HG02840 (cell line): ENCODE measurements around the gene ECEL1.

ENCODE experiments used
- ATAC-seq: cut with Tn5 transposase; IDR thresholded peaks from one replicate; pipeline ENCODE4 v1.9.1; 2021; ENCODE audit warnings: mild to moderate bottlenecking, moderate library complexity, moderate number of reproducible peaks; ENCODE audit not compliant: unreplicated experiment, low FRiP score

ECEL1 gene

DNA sequence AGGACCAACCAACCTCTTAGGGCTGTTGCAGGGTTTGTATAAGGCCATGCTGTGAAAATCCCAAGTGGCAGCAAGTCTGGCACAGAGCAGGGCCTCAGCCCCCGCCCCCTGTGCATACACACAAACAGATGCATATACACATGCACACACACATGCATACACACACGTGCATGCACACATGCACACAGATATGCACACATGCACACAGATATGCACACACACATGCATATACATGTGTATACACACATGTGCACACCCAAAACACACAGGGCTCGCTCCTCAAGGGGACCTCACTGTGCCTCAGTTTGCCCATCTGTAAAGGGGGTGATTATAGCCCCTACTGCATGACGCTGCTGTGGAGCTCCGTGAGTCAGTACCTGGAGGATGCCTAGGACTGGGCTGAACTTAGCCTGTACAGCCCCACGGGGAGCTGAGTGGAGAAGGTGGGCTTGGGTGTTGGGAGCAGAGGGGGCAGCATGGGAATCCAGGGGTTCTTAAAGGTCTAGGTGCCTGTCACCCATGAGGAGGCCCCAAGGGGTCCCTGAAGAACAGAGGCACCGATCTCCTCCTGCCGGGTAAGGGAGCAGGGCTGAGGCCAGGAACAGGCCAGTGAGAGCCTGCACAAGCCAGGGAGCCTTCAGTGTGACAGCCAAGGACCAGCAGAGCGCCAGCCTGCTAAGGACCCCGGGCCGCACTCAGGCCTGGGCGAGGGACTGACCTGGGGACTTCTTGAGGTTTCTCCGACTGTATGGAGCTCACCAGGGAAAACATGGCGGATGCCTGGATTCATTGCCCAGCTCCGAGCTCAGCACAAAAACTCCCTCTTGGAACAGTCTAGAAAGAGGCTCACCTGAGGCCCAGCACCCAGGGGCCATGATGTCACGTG is 55.7 kb downstream of the ECEL1 start:
- no peak for ATAC-seq
